ENCODE data around the gene ZNF555. TPM values are rescaled to one million over a fixed set of nuclear protein-coding genes. Genes with fewer than 3 reads are reported as not detected.
"Not testable (repeated sequence)": the region's sequence is repeated elsewhere in the genome, so short reads cannot be mapped to it uniquely, and the experiment has no call there.

The ZNF555 gene
- total and polyA plus RNA-seq, 3 experiments from 2014 or later, result 2.5 to 4.5 (median 3.0) TPM

- POLR2A ChIA-PET, H3K4me1 Mint-ChIP-seq, H3K9me3 Mint-ChIP-seq: not testable (repeated sequence)
Observed at GRCh38 chr19:2890531-2890930, 49.3 kb downstream of the ZNF555 start.

GRCh38 chr19:2896694-2897093, 55.4 kb downstream of the ZNF555 start:
- Mint-ChIP-seq H3K9me3 (peaks cover 0 to 8% (median 6%) of the 10 kb centered on the region in 5 donors), H3K4me1 (peaks cover 8 to 14% (median 13%) of the 10 kb centered on the region in 3 donors), H3K36me3 (peaks cover 0 to 4% (median 0%) of the 10 kb centered on the region in 3 donors), H3K4me3 (peak overlapping the region in 1 of 7 donors; percentile 64), H3K27ac (no peak overlapping the region), H3K27me3 (peaks cover 3% of the 10 kb centered on the region in 2 donors)
- ChIA-PET CTCF (no interaction called here), POLR2A (no interaction called here)
- H3K4me1 ChIP-seq (ENCODE audit: insufficient read depth, low read length), result peaks cover 1% of the 10 kb centered on the region
- H3K27me3 ChIP-seq (ENCODE audit: insufficient read depth, low read length, poor library complexity, severe bottlenecking), result no peaks in the 10 kb centered on the region
- H3K4me3 ChIP-seq (ENCODE audit: low read length), result no peak overlapping the region
- H3K36me3 ChIP-seq (ENCODE audit: insufficient read depth, low read length), result no peaks in the 10 kb centered on the region
- H3K9me3 ChIP-seq (ENCODE audit: low read length), result peaks cover 6% of the 10 kb centered on the region
- DNase-seq, result no peak
- no peak overlapping the region for H3K27ac ChIP-seq (ENCODE audit: low read depth, low read length)

More at GRCh38 chr19:2890531-2890930, 49.3 kb downstream of the ZNF555 start:
- H3K4me1 ChIP-seq (ENCODE audit: insufficient read depth, low read length); H3K36me3 Mint-ChIP-seq; H3K9me3 ChIP-seq (ENCODE audit: low read length); H3K27ac ChIP-seq (ENCODE audit: low read depth, low read length); H3K4me3 Mint-ChIP-seq; DNase-seq; H3K27me3 ChIP-seq (ENCODE audit: insufficient read depth, low read length, poor library complexity, severe bottlenecking); H3K36me3 ChIP-seq (ENCODE audit: insufficient read depth, low read length); CTCF ChIA-PET; H3K27ac Mint-ChIP-seq; H3K4me3 ChIP-seq (ENCODE audit: low read length); H3K27me3 Mint-ChIP-seq: not testable (repeated sequence)

GRCh38 chr19:2900296-2901252, 59.3 kb downstream of the ZNF555 start, which contains the start of gene ZNF57:
ZNF57 (plus strand) TSS chr19:2900928; CDS start chr19:2901046, 118 bp downstream.
- peaks cover 0 to 1% of the 10 kb centered on the region in 2 donors for H3K27me3 Mint-ChIP-seq
- peaks cover 0 to 6% (median 4%) of the 10 kb centered on the region in 3 donors for H3K36me3 Mint-ChIP-seq
- peaks cover 15 to 26% (median 26%) of the 10 kb centered on the region in 3 donors for H3K4me1 Mint-ChIP-seq
- peak within 1 kb of the TSS; percentile 87 to 98 (median 96) for H3K4me3 Mint-ChIP-seq
- Histone ChIP-seq H3K36me3 (ENCODE audit: insufficient read depth, low read length) (no peaks in the 10 kb centered on the region), H3K4me1 (ENCODE audit: insufficient read depth, low read length) (peaks cover 8% of the 10 kb centered on the region), H3K4me3 (ENCODE audit: low read length) (peak within 1 kb of the TSS; percentile 79), H3K9me3 (ENCODE audit: low read length) (peaks cover 6% of the 10 kb centered on the region), H3K27me3 (ENCODE audit: insufficient read depth, low read length, poor library complexity, severe bottlenecking) (no peaks in the 10 kb centered on the region), H3K27ac (ENCODE audit: low read depth, low read length) (peak within 1 kb of the TSS; percentile 47)
- DNase-seq, result peak; percentile 94 to 98 (median 96)
- CTCF ChIA-PET, result interaction anchor here (1.1 to 1.3 kb wide), 2 partner anchors 13 to 253 kb away, joined by 4 read pairs; no protein-coding TSS in a partner anchor
- POLR2A ChIA-PET, result interaction anchor here (0.6 to 1.1 kb wide), 3 partner anchors 50 to 984 kb away, joined by 3 to 10 read pairs (median 4); no protein-coding TSS in a partner anchor
- peak within 1 kb of the TSS; percentile 65 to 93 (median 87) for H3K27ac Mint-ChIP-seq
- H3K9me3 Mint-ChIP-seq, result peaks cover 0 to 8% (median 6%) of the 10 kb centered on the region in 5 donors

DNA sequence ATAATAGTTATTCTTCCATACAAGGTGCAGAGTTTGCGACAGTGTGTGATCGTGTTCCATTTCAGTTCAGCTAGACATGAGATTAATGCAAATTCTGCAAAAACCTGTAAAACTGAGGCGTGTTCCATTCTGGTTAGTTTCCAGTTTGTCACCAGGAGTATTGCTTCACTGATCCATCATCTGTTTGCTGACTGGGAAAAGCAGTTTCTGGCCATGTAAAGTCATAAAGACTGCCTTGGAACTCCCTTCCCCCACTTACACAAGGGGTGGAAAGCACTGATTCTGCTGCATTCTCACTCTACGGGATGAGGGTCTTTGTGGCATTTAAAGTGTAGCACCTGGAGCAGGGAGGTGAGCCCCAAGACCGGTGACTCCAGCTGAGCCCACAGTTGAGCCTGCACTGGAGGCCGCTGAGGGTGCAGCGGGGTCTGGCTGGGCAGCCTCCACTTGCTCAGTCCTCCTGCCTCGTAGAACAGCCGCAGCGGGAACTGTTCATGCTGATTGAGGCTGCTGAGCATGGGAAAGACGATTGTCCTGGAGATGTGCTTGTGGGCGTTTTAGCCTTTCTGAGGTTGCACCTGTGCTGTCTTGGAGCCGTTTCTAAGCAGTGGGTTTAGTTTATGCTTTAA, 61.4 kb downstream of the ZNF555 start:
- Mint-ChIP-seq H3K4me1 (peaks cover 15 to 33% (median 31%) of the 10 kb centered on the region in 3 donors), H3K27me3 (peaks cover 0 to 1% of the 10 kb centered on the region in 2 donors), H3K9me3 (peaks cover 0 to 1% (median 0%) of the 10 kb centered on the region in 5 donors), H3K4me3 (peak overlapping the region in 4 of 7 donors; percentile 87 to 97 (median 94)), H3K27ac (peak overlapping the region in 1 of 8 donors; percentile 27), H3K36me3 (peaks cover 0 to 6% (median 4%) of the 10 kb centered on the region in 3 donors)
- no peaks in the 10 kb centered on the region for H3K9me3 ChIP-seq (ENCODE audit: low read length)
- peaks cover 8% of the 10 kb centered on the region for H3K4me1 ChIP-seq (ENCODE audit: insufficient read depth, low read length)
- POLR2A ChIA-PET, result no interaction called here
- CTCF ChIA-PET, result no interaction called here
- H3K27ac ChIP-seq (ENCODE audit: low read depth, low read length), result no peak overlapping the region
- no peaks in the 10 kb centered on the region for H3K27me3 ChIP-seq (ENCODE audit: insufficient read depth, low read length, poor library complexity, severe bottlenecking)
- no peak overlapping the region for H3K4me3 ChIP-seq (ENCODE audit: low read length)
- H3K36me3 ChIP-seq (ENCODE audit: insufficient read depth, low read length), result no peaks in the 10 kb centered on the region
- DNase-seq, result no peak

DNA sequence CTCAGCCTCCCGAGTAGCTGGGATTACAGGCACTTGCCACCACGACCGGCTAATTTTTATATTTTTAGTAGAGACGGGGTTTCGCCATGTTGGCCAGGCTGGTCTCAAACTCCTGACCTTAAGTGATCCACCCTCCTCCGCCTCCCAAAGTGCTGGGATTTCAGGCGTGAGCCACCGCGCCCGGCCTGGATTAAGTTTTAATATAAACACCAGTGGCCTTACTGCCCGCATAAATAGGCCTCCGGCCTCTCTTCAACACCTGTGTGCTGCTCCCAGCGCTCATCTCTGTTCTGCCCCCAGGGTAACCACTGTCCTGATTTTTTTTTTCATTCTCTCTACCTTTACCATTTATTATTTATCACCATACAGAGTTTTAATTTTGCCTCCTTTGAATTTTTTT, 62.1 kb downstream of the ZNF555 start:
- not testable (repeated sequence) for H3K9me3 Mint-ChIP-seq; H3K27me3 ChIP-seq (ENCODE audit: insufficient read depth, low read length, poor library complexity, severe bottlenecking); H3K36me3 Mint-ChIP-seq; H3K4me1 ChIP-seq (ENCODE audit: insufficient read depth, low read length); DNase-seq; H3K36me3 ChIP-seq (ENCODE audit: insufficient read depth, low read length); H3K27me3 Mint-ChIP-seq; H3K27ac ChIP-seq (ENCODE audit: low read depth, low read length); H3K9me3 ChIP-seq (ENCODE audit: low read length); H3K4me3 ChIP-seq (ENCODE audit: low read length)
- ChIA-PET POLR2A (interaction anchor here (0.6 kb wide), 1 partner anchor 527 kb away, joined by 5 read pairs; no protein-coding TSS in a partner anchor), CTCF (interaction anchor here (1.2 kb wide), 1 partner anchor 255 kb away, joined by 3 read pairs; no protein-coding TSS in a partner anchor)
- H3K4me3 Mint-ChIP-seq, result peak overlapping the region in 2 of 7 donors; percentile 40 to 75
- H3K27ac Mint-ChIP-seq, result peak overlapping the region in 2 of 8 donors; percentile 27 to 54
- peaks cover 15 to 33% (median 31%) of the 10 kb centered on the region in 3 donors for H3K4me1 Mint-ChIP-seq

- CTCF ChIA-PET, result no interaction called here
- peaks cover 15 to 37% (median 32%) of the 10 kb centered on the region in 3 donors for H3K4me1 Mint-ChIP-seq
- no peak overlapping the region for H3K27ac Mint-ChIP-seq
- peaks cover 8% of the 10 kb centered on the region for H3K4me1 ChIP-seq (ENCODE audit: insufficient read depth, low read length)
- no peak overlapping the region for H3K4me3 ChIP-seq (ENCODE audit: low read length)
- H3K27me3 Mint-ChIP-seq, result no peaks in the 10 kb centered on the region
- no peaks in the 10 kb centered on the region for H3K36me3 ChIP-seq (ENCODE audit: insufficient read depth, low read length)
- no peaks in the 10 kb centered on the region for H3K9me3 ChIP-seq (ENCODE audit: low read length)
- no peak overlapping the region for H3K4me3 Mint-ChIP-seq
- no peak for DNase-seq
- H3K27ac ChIP-seq (ENCODE audit: low read depth, low read length), result no peak overlapping the region
- POLR2A ChIA-PET, result no interaction called here
- H3K9me3 Mint-ChIP-seq, result no peaks in the 10 kb centered on the region
- H3K36me3 Mint-ChIP-seq, result peaks cover 0 to 4% (median 2%) of the 10 kb centered on the region in 3 donors
- H3K27me3 ChIP-seq (ENCODE audit: insufficient read depth, low read length, poor library complexity, severe bottlenecking), result no peaks in the 10 kb centered on the region
Observed at GRCh38 chr19:2905918-2906519, 64.7 kb downstream of the ZNF555 start.

- Mint-ChIP-seq H3K27me3 (no peaks in the 10 kb centered on the region), H3K36me3 (peaks cover 0 to 6% (median 2%) of the 10 kb centered on the region in 3 donors), H3K9me3 (no peaks in the 10 kb centered on the region), H3K4me3 (no peak overlapping the region), H3K27ac (no peak overlapping the region), H3K4me1 (peaks cover 12 to 33% (median 25%) of the 10 kb centered on the region in 3 donors)
- Histone ChIP-seq H3K9me3 (ENCODE audit: low read length) (no peaks in the 10 kb centered on the region), H3K27me3 (ENCODE audit: insufficient read depth, low read length, poor library complexity, severe bottlenecking) (no peaks in the 10 kb centered on the region), H3K27ac (ENCODE audit: low read depth, low read length) (no peak overlapping the region), H3K4me3 (ENCODE audit: low read length) (no peak overlapping the region), H3K4me1 (ENCODE audit: insufficient read depth, low read length) (peaks cover 6% of the 10 kb centered on the region), H3K36me3 (ENCODE audit: insufficient read depth, low read length) (no peaks in the 10 kb centered on the region)
- ChIA-PET CTCF (no interaction called here), POLR2A (no interaction called here)
- DNase-seq, result no peak
Observed at GRCh38 chr19:2906631-2907195, 65.4 kb downstream of the ZNF555 start.

Data from CD8-positive, alpha-beta memory T cell (primary cell).